ENCODE data around the gene FAM20A. TPM values are rescaled to one million over a fixed set of nuclear protein-coding genes. Genes with fewer than 3 reads are reported as not detected.
"Not testable (repeated sequence)": the region's sequence is repeated elsewhere in the genome, so short reads cannot be mapped to it uniquely, and the experiment has no call there.

FAM20A gene
- total RNA-seq, 6 experiments from 2014 or later, result 28.2 to 86.0 (median 45.0) TPM

DNA sequence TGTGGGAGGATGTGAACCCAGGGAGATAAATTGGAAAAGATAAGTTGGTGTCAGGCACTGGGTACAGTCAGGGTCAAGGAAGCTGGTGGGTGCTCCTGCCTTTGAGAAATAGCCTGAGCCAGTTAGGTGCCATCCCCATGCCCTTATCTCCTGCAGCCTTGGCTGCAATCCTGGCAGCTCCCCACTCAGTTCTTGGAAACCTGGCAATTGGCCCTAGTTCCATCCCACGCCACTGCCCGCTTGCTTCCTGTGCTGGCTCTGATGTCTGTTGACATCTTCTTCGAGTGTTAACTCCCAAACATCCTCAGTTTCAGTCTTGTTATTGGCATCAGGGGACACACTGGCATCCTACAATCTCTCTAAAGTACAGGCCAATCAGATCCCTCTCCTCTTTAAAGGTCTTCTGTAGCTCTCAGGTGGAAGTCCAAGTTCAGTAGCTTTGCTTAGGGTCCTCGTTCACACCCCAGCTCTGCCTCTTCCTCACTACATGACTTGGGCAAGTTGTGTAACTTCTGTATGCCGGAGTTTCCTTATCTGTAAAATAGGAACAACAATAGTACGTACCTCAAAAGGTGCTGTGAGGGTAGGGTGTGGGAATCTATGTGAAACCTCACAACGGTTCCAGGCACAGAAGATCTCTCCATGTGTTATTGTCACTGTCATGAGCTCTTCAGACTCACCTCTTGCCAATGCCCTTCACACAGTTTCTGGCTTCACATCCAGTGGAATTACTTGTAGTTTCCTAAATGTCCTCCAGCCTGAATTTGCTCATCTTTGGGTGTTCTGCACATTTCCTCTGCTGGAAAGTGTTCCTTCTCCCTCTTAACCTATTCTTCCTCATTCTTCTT lies 102.5 kb downstream of the FAM20A start:
- TF ChIP-seq POLR2A (IDR thresholded peaks at IDR 0.05), result no peak
- TF ChIP-seq, protein P1, sequence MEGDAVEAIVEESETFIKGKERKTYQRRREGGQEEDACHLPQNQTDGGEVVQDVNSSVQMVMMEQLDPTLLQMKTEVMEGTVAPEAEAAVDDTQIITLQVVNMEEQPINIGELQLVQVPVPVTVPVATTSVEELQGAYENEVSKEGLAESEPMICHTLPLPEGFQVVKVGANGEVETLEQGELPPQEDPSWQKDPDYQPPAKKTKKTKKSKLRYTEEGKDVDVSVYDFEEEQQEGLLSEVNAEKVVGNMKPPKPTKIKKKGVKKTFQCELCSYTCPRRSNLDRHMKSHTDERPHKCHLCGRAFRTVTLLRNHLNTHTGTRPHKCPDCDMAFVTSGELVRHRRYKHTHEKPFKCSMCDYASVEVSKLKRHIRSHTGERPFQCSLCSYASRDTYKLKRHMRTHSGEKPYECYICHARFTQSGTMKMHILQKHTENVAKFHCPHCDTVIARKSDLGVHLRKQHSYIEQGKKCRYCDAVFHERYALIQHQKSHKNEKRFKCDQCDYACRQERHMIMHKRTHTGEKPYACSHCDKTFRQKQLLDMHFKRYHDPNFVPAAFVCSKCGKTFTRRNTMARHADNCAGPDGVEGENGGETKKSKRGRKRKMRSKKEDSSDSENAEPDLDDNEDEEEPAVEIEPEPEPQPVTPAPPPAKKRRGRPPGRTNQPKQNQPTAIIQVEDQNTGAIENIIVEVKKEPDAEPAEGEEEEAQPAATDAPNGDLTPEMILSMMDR (IDR thresholded peaks at IDR 0.05), result no peak
- H3K4me3 ChIP-seq, result no peak overlapping the region
- peaks cover 0 to 10% (median 0%) of the 10 kb centered on the region in 4 donors for H3K4me1 ChIP-seq
- peak overlapping the region; percentile 5 to 55 (median 37) for H3K27ac ChIP-seq
- ATAC-seq (peak; percentile 92 to 95 (median 94)), DNase-seq (peak; percentile 72 to 85 (median 75))
- WGBS (ENCODE audit: insufficient coverage, low coverage, low lambda C conversion rate, missing lambda C conversion rate), result 22% methylated on average over 7 of the region's 7 CpGs
- H3K9me3 ChIP-seq, result no peaks in the 10 kb centered on the region
- intact Hi-C loops (cut with DNase I), result no loop called here
- no peaks in the 10 kb centered on the region for H3K36me3 ChIP-seq
- no peaks in the 10 kb centered on the region for H3K27me3 ChIP-seq

DNA sequence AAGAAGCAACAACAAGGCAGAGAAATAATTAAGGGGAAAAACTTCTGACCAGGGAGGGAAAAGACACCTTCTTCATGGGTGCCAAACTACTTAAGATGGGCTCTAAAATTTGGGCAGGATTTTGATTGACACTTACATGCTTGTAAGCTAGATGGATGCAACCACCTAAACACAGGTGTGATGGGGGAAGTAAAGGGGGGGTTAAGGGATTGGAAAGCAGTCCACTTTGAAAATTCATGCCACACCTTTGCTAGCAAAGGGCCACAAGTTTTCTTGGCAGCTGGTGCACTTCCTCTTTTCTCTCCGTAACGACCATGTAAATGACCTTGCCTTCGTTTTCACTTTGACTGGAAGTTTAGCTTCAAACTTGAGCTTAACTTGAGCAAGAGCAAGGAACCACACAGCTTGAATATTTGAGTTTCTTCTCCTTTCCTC lies 103.3 kb downstream of the FAM20A start:
- H3K36me3 ChIP-seq, result no peaks in the 10 kb centered on the region
- ATAC-seq (peak in 3 of 4 donors; percentile 23 to 56 (median 40)), DNase-seq (no peak)
- intact Hi-C loops (cut with DNase I), result no loop called here
- no peaks in the 10 kb centered on the region for H3K27me3 ChIP-seq
- no peaks in the 10 kb centered on the region for H3K9me3 ChIP-seq
- no peak for TF ChIP-seq POLR2A (IDR thresholded peaks at IDR 0.05)
- TF ChIP-seq, protein P1 (IDR thresholded peaks at IDR 0.05), result no peak
- no peak overlapping the region for H3K4me3 ChIP-seq
- peak overlapping the region in 2 of 3 donors; percentile 37 to 55 for H3K27ac ChIP-seq
- peaks cover 0 to 10% (median 0%) of the 10 kb centered on the region in 4 donors for H3K4me1 ChIP-seq
- 0% methylated on average over 3 of the region's 3 CpGs for WGBS (ENCODE audit: insufficient coverage, low coverage, low lambda C conversion rate, missing lambda C conversion rate)

DNA sequence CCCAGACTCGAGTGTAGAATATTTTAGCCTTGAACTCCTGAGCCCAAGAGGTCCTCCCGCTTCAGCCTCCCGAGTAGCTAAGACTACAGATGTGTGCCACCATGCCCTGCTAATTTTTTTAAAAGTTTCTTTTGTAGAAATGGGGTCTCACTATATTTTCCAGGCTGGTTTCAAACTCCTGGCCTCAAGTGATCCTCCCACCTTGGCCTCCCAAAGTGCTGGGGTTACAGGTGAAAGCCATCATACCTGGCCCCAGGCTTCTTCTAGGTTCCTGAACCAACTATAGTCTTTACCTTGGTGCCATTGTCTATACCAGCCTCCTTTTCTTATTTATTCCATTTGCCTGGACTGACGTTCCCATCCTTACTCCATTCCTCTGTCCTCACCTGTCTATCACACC lies 106.1 kb downstream of the FAM20A start:
- Histone ChIP-seq H3K27ac (no peak overlapping the region), H3K4me1 (peaks cover 0 to 17% (median 0%) of the 10 kb centered on the region in 4 donors), H3K27me3 (no peaks in the 10 kb centered on the region), H3K36me3 (no peaks in the 10 kb centered on the region), H3K9me3 (no peaks in the 10 kb centered on the region), H3K4me3 (no peak overlapping the region)
- 90% methylated on average over 4 of the region's 4 CpGs for WGBS (ENCODE audit: insufficient coverage, low coverage, low lambda C conversion rate, missing lambda C conversion rate)
- no peak for TF ChIP-seq POLR2A (IDR thresholded peaks at IDR 0.05)
- TF ChIP-seq, protein P1 (IDR thresholded peaks at IDR 0.05), result no peak
- no peak for DNase-seq
- no peak for ATAC-seq
- intact Hi-C loops (cut with DNase I), result no loop called here

DNA sequence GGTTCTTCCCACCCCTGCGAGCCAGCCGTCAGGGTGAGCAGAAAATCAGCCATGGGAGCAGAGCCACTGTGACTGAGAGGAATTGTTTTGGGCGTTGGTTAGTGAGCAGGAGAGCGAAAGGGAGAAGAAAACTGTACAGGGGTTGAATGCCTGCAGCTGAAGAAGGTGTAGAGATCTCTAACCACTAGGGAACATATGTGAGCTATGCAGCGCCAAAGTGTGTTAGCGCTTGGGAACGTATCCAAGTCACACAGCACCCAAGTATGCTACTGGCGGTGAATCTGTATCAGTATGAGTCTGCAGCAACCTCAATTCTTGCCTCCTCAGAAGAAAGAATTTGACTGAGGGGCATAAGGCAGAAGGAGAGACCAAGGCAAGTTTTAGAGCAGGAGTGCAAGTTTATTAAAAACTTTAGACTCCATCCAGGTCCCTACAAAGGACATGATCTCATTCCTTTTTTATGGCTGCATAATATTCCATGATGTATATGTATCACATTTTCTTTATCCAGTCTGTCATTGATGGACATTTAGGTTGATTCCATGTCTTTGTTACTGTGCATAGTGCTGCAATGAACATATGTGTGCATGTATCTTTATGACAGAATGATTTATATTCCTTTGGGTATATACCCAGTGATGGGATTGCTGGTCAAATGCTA lies 108.6 kb downstream of the FAM20A start:
- peak in 1 of 4 donors; percentile 7 for ATAC-seq
- H3K4me1 ChIP-seq; H3K36me3 ChIP-seq; H3K4me3 ChIP-seq; H3K27me3 ChIP-seq; H3K9me3 ChIP-seq; intact Hi-C loops (cut with DNase I); DNase-seq: not testable (repeated sequence)
- WGBS (ENCODE audit: insufficient coverage, low coverage, low lambda C conversion rate, missing lambda C conversion rate), result 100% methylated on average over 5 of the region's 8 CpGs
- peak overlapping the region in 1 of 3 donors; percentile 34 for H3K27ac ChIP-seq
